Esophagus (tissue), 2 donors: ENCODE measurements around the gene WDFY3. TPM values are rescaled to one million over a fixed set of nuclear protein-coding genes. Genes with fewer than 3 reads are reported as not detected.
"Not testable (repeated sequence)": the region's sequence is repeated elsewhere in the genome, so short reads cannot be mapped to it uniquely, and the experiment has no call there.

Experiments
- H3K27ac ChIP-seq, 2 donors: one replicate each; pipeline ENCODE4 v1.5.1; 2013; ENCODE audit warnings: low read depth in 2 of 2, mild to moderate bottlenecking in 2 of 2, inconsistent platforms in 1 of 2, low read length in 1 of 2, moderate library complexity in 1 of 2
- H3K27me3 ChIP-seq, 2 donors: one replicate each; pipeline ENCODE4 v1.6.1; 2013; ENCODE audit warnings: low read length in 2 of 2, control low read depth in 1 of 2, mild to moderate bottlenecking in 1 of 2; ENCODE audit not compliant: insufficient read depth in 2 of 2, control insufficient read depth in 1 of 2
- H3K36me3 ChIP-seq, 2 donors: one replicate each; pipeline ENCODE4 v1.6.1; 2013; ENCODE audit warnings: low read length in 1 of 2; ENCODE audit not compliant: control insufficient read depth in 2 of 2, insufficient read depth in 2 of 2
- H3K4me1 ChIP-seq, 2 donors: one replicate each; pipeline ENCODE4 v1.6.1; 2013; ENCODE audit warnings: low read length in 1 of 2; ENCODE audit not compliant: control insufficient read depth in 2 of 2, insufficient read depth in 2 of 2
- H3K4me3 ChIP-seq, 2 donors: one replicate each; pipeline ENCODE4 v1.5.1; 2013; ENCODE audit warnings: low read length in 2 of 2, mild to moderate bottlenecking in 2 of 2, low read depth in 1 of 2, moderate library complexity in 1 of 2
- H3K9me3 ChIP-seq, 2 donors: one replicate each; pipeline ENCODE4 v1.6.1; 2013; ENCODE audit warnings: mild to moderate bottlenecking in 2 of 2, low read depth in 1 of 2, low read length in 1 of 2, moderate library complexity in 1 of 2; ENCODE audit not compliant: control insufficient read depth in 2 of 2, insufficient read depth in 1 of 2
- WGBS, 2 donors: extraction: QIAGEN DNeasy Blood & Tissue Kit; methylation state at CpG; one replicate each; pipeline ENCODE4 v1.1.7; 2013; 5-methylcytosine and 5-hydroxymethylcytosine counted together
- polyA plus RNA-seq, 2 donors: library from polyadenylated mRNA; stranded (reverse); fragments of 200-250 nt; gene quantifications; one replicate each; pipeline ENCODE4 v1.2.3, GENCODE V29; 2013
- donor health status: healthy with polysubstance abuse.
- donor health status: Bipolar disorder and iron deficiency.

Gene WDFY3
- polyA plus RNA-seq, 2 donors: 9.4 to 10.8 TPM

DNA sequence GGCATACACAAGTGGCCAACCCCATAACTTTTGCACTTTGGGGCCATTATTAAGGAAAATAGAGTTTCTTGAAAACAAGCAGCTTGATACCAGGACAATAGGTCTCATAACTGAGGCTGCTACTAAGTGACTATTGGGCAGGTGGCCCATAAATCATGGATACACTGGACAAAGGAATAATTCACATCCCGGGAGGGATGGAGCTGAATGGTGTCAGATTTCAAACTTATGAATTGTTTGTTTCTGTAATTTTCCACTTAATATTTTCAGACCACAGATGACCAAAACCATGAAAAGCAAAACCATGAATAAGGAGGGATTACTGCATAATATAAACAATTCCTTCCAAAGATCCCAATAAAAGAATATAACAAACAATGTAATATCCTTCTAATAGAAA, 114.4 kb downstream of the WDFY3 start:
- WGBS, 2 donors: 50 to 68% methylated on average over 1 of the region's 1 CpG
- H3K27me3 ChIP-seq: no peaks in the 10 kb centered on the region
- no peaks in the 10 kb centered on the region for H3K4me1 ChIP-seq
- no peaks in the 10 kb centered on the region for H3K9me3 ChIP-seq
- no peak overlapping the region for H3K27ac ChIP-seq
- peaks cover 0 to 5% of the 10 kb centered on the region in 2 donors for H3K36me3 ChIP-seq
- no peak overlapping the region for H3K4me3 ChIP-seq

DNA sequence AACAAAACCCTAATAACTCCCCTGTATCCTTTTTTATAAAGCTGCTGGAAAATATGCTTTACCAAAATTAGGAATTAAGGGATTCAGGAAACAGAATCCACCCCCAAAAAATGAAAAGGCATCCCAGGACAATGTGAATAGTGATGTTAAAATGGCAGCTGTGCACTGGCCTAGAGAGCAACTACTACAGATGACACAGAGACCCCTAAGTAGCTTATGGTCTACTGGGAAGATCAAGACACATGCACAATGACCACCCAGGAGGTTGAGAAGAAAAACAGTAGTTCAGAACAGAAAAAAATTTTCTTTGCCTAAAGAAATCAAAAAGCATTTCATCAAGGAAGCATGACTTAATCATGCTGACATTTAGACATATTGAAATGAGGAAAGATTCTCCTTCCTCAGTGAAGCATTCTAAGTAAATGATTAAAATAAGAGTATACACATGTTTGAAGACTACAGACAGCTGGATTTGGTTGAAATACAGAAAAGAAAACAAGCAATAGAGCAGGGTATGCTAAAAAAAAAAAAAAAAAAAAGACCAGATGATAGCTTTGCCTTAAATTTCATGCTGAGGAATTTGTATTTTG, 117.3 kb downstream of the WDFY3 start:
- Histone ChIP-seq H3K27ac (no peak overlapping the region), H3K27me3 (no peaks in the 10 kb centered on the region), H3K9me3 (no peaks in the 10 kb centered on the region), H3K4me3 (no peak overlapping the region), H3K36me3 (peaks cover 0 to 2% of the 10 kb centered on the region in 2 donors), H3K4me1 (no peaks in the 10 kb centered on the region)

DNA sequence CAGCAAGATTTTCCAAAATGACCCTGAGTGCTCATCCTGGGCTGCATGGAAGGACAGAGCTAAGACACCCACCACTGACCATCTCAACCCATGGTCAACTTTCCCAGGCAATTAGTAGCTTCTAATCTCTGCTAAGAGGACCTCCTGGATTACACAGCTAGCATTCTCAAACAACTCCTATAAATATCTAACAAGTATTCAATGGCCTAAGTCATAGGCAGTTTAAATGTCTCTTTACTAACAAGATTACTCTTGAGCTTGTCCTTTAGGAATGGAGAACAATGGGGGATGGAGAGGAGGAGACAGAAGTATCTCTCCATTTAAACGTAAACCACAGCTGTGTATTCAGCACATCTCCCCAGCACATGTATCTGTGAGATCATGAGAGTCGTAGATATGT, 118.1 kb downstream of the WDFY3 start:
- Histone ChIP-seq H3K27ac (no peak overlapping the region), H3K4me1 (no peaks in the 10 kb centered on the region), H3K9me3 (no peaks in the 10 kb centered on the region), H3K36me3 (peaks cover 0 to 2% of the 10 kb centered on the region in 2 donors), H3K4me3 (no peak overlapping the region), H3K27me3 (no peaks in the 10 kb centered on the region)
- WGBS, 2 donors: 89 to 92% methylated on average over 2 of the region's 2 CpGs

- no peaks in the 10 kb centered on the region for H3K4me1 ChIP-seq
- H3K9me3 ChIP-seq: no peaks in the 10 kb centered on the region
- 92 to 97% methylated on average over 2 of the region's 2 CpGs for WGBS, 2 donors
- no peak overlapping the region for H3K4me3 ChIP-seq
- H3K27me3 ChIP-seq: no peaks in the 10 kb centered on the region
- H3K36me3 ChIP-seq: peaks cover 0 to 2% of the 10 kb centered on the region in 2 donors
- H3K27ac ChIP-seq: no peak overlapping the region
These were observed 118.5 kb downstream of the WDFY3 start for GRCh38 chr4:84847978-84848377.

- H3K4me3 ChIP-seq: no peak overlapping the region
- 91 to 95% methylated on average over 1 of the region's 1 CpG for WGBS, 2 donors
- no peaks in the 10 kb centered on the region for H3K4me1 ChIP-seq
- H3K36me3 ChIP-seq: peaks cover 0 to 2% of the 10 kb centered on the region in 2 donors
- no peaks in the 10 kb centered on the region for H3K9me3 ChIP-seq
- H3K27me3 ChIP-seq: no peaks in the 10 kb centered on the region
- no peak overlapping the region for H3K27ac ChIP-seq
These were observed 119.5 kb downstream of the WDFY3 start for GRCh38 chr4:84846985-84847384.

- Histone ChIP-seq H3K27me3 (no peaks in the 10 kb centered on the region), H3K27ac (no peak overlapping the region), H3K9me3 (no peaks in the 10 kb centered on the region), H3K4me3 (no peak overlapping the region), H3K36me3 (no peaks in the 10 kb centered on the region), H3K4me1 (no peaks in the 10 kb centered on the region)
- WGBS, 2 donors: 89 to 96% methylated on average over 1 of the region's 1 CpG
These were observed 125.1 kb downstream of the WDFY3 start for GRCh38 chr4:84841435-84841834.

GRCh38 chr4:84837751-84838150, 128.7 kb downstream of the WDFY3 start:
- 63 to 66% methylated on average over 2 of the region's 2 CpGs for WGBS, 2 donors
- H3K4me1 ChIP-seq: no peaks in the 10 kb centered on the region
- no peaks in the 10 kb centered on the region for H3K36me3 ChIP-seq
- no peak overlapping the region for H3K27ac ChIP-seq
- no peaks in the 10 kb centered on the region for H3K9me3 ChIP-seq
- no peak overlapping the region for H3K4me3 ChIP-seq
- no peaks in the 10 kb centered on the region for H3K27me3 ChIP-seq

DNA sequence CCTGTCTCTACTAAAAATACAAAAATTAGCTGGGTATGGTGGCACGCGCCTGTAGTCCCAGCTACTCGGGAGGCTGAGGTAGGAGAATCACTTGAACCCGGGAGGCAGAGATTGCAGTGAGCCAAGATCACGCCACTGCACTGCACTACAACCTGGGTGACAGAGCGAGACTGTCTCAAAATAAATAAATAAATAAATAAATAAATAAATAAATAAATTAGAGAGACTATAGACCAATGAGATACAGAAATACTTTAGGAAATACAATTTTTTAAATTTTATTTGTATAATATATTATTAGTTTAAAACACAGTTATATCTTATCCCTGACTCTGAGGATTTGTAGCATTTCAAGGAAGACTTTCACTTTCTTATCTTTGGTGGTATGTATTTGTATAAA, 136.9 kb downstream of the WDFY3 start:
- 95 to 97% methylated on average over 6 of the region's 6 CpGs for WGBS, 2 donors
- H3K27me3 ChIP-seq, H3K4me1 ChIP-seq, H3K4me3 ChIP-seq, H3K9me3 ChIP-seq, H3K36me3 ChIP-seq, H3K27ac ChIP-seq: not testable (repeated sequence)

- Histone ChIP-seq H3K9me3 (no peaks in the 10 kb centered on the region), H3K36me3 (no peaks in the 10 kb centered on the region), H3K4me3 (no peak overlapping the region), H3K4me1 (no peaks in the 10 kb centered on the region), H3K27me3 (no peaks in the 10 kb centered on the region), H3K27ac (no peak overlapping the region)
These were observed 139.8 kb downstream of the WDFY3 start for GRCh38 chr4:84826681-84827080.

GRCh38 chr4:84825701-84826341, 140.7 kb downstream of the WDFY3 start:
- 91 to 93% methylated on average over 5 of the region's 5 CpGs for WGBS, 2 donors
- H3K27me3 ChIP-seq: no peaks in the 10 kb centered on the region
- H3K36me3 ChIP-seq: no peaks in the 10 kb centered on the region
- no peak overlapping the region for H3K4me3 ChIP-seq
- no peaks in the 10 kb centered on the region for H3K9me3 ChIP-seq
- H3K27ac ChIP-seq: no peak overlapping the region
- H3K4me1 ChIP-seq: no peaks in the 10 kb centered on the region
